Measurements from ENCODE around the gene PTGIR.
A peak's percentile ranks its signal among the peaks of the same experiment; 100 is the strongest.

PTGIR gene

DNA sequence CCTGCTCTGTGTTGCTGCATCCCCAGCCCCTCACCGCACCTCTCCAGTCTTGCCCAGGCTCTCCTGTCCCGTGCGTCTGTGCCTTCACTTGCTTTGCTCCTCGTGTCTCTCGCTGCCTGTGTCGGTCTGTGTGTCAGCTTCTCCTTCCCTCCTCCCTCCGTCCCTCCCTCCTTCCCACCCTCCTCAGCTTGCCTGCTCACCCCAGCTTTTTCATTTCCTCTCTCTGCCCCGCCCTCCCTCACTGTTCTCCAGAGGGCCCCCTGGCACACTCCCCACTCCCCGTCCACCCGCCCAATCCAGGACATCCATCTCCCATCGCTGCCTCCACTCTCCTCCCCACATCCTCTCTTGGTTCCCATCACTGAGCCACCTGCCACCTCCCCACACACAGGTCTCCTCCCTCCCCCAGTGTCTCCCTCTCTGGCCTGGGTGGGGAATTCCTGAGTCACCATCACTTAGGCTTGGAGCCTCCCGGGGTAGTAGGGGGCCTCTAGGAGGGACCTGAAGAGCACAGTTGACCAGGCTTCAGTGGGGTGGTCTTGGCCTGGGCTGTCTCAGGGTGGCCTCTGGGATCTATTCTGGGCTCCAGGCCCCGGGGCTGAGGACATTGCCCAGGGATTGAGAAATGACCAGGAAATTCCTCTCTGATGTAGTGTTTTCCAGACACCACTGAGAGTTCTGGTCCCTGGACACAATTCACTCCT, at the start of gene PTGIR:
Gene PTGIR (minus strand): TSS at position 132 of the 704 bp plus-strand sequence. CDS start 864 bp downstream, outside the sequence.
- no peak for DNase-seq (ENCODE audit: low spot score)

DNA sequence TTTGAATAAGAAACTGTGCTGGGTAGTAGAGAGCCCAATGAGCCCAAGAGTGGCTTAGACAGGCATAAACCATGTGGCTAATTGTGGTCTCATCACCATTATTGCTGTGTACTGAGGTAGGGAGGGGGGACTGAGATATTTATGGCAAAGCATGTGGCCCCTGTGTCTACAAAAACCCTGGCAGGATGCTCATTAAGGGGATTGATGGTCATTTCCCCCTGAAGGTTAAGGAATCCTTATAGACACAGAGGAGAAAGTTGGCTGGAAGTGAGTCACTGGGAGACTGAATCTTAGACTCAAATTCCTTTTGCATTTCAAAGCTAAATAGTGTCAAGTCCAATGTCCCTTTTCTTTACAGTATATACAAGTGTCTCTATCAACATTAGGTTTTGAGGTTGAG, 45.9 kb upstream of the PTGIR start:
- DNase-seq (ENCODE audit: low spot score): no peak

DNA sequence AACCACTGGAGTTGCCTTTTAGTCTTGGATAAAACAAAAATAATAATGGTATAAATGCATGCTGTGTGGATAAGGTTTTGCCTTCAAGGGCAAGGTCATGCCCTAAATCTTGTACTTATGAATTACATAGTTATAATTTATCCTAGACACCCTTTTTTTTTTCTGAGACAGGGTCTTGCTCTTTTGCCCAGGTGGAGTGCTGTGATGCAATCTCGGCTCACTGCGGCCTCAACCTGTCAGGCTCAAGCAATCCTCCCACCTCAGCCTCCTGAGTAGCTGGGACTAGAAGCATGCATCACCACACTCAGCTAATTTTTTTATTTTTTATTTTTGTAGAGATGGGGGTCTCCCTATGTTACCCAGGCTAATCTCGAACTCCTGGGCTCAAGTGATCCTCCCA, 43.8 kb upstream of the PTGIR start:
- no peak for DNase-seq (ENCODE audit: low spot score)

DNA sequence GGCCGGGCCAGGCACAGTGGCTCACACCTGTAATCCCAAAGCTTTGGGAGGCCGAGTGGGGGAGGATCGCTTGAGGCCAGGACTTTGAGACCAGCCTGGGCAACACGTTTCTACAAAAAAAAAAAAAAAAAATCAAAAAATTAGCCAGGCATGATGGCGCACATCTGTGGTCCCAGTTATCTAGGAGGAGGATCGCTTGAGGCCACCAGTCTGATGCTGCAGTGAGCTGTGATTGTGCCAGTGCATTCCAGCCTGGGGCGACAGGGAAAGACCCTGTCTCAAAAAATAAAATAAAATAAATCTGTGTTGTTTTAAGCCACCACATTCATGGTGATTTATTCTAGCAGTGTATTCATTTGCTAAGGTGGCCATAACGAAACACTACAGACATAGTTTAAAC, 40.2 kb upstream of the PTGIR start:
- DNase-seq (ENCODE audit: low spot score): no peak

GRCh38 chr19:46661735-46662592, 37.1 kb upstream of the PTGIR start:
- DNase-seq (ENCODE audit: low spot score): peak; percentile 82

DNA sequence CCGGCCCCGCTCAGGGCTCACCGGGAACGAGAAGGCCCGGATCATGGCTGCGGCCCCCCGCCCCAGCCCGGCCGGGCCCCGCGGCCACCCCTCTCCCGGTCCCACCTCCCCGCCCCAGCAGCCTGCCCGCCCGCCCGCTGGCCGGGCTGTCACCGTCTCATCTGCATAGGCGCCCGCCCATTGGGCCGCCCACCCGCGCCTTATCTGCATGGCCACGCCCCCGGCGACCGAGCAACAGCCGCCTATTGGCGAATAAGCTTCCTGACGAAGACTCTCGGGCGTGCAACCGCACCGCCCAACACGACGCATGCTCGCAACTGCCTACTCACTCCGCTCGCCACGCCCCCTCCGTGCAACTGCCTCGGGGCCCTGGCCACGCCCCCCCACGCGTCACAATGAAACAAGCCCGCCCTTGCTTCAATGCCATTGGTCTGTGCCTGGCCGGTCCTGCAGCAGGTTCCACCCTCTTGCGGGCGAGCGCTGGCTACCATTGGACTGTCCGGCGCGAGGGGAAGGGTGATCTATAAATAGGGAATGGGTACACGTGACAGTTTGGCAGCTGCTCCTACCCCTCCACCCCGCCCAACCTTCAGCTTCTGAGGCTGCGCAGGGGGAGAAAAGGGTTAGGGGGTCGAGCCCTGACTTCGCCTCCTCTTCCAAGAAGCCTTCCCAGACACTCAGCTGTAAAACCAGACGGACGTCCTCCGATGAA, 36.3 kb upstream of the PTGIR start, which contains the start of gene DACT3:
Gene DACT3 (minus strand): TSS at position 163 of the 712 bp plus-strand sequence. CDS start 118 bp downstream, at position 45.
- peak; percentile 100 for DNase-seq (ENCODE audit: low spot score)

DNA sequence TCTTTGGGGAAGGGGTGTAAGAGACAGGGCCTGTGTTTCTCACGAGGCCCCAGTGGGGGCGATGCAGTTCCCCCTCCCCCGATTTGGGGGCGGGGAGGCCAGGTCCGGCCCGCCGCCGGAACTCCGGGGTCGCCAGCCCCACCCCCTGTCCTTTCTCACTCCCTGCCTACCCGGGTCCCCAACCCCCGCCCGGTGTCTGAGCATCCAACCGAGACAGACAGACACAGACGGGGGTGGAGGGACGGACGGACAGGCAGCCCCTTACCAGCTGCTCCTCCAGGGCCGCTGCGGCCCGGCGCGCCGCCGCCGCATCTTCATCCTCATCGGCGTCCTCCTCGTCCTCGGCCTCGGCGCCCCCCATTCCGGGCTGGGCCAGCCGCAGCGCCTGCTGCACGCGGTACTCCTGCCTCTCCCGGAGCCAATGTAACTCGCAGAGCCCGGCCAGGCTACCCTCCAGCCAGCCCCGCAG, 35.7 kb upstream of the PTGIR start:
- no peak for DNase-seq (ENCODE audit: low spot score)

DNA sequence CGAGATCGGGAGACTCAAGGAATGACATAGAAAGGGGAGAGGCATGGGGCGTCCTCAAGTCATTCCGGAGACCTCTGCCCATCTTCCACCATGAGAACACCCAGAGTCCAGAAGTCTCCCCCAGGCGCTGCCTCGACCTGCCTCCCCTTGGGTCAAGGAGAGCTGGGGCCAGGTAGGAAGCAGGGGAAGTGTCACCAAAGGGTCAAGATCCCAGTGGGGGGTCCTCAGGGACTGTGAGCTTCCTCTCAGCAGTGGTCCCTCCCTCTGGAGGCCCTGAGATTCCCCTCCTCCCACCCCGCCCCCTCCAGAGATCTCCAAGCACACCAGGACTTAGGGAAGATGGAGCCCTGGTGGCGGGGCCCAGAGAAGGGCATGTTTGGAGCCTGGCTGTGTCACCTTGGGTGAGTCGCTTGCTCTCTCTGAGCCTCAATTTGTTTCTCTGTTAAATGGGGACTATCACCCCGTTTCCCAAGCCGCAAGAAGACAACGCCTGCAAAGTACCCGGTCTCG, 35.2 kb upstream of the PTGIR start:
- no peak for DNase-seq (ENCODE audit: low spot score)

DNA sequence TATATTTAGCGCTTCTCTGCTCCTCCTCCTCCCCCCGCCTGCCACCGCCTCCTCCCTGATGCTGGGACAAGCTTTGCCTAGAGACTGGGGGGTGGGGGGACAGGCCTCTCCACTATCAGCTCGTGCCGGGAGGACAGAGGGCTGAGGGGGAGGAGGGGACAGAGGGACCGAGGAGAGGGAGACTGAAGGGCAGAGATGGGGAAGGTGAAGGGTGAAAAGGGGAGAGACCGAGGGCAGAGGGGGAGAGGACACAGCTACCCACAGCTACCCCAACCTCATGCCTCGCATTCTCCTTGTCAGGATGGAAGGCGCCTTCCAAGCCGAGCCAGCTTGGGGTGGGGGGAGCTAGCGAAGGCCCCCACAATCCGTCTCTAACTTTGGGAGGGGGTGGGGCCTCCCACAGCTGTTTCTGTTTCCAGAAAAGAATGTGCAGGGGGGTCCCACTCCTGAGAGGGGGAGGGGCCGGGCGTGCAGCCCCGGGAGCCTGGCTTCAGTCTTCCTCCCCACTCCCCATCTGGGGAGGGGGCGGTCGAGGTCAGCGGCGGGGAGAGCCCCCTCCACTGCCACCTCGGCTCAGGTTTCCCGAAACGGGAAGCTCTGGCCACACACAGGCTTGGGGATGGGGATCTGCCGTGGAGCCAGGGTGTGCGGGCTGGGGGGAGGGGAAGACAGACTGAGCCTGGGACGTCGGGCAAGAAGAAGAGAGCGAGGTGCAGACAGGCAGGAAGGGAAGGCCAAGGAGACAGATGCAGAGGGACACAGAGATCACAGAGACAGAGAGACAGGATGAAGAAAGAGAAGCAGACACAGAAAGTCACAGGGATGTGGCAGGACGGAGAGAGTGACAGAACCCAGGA, 34.5 kb upstream of the PTGIR start:
- no peak for DNase-seq (ENCODE audit: low spot score)

DNA sequence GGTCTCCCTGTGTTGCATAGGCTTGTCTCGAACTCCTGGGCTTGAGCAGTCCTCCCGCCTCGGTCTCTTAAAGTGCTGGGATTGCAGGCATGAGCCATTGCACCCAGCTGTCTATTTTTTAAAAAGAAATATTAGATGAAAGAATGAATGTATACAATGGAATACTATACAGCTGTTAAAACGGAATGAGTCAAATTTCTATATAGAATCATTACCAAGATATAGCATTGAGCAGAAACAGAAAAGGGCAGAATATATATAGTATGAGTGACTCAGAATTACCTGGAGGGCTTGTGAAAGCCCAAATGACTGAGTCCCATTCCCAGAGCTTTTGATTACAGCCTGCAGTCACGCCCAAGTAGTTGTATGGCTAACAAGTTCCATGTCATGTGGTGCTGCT, 31.7 kb upstream of the PTGIR start:
- DNase-seq (ENCODE audit: low spot score): no peak

DNA sequence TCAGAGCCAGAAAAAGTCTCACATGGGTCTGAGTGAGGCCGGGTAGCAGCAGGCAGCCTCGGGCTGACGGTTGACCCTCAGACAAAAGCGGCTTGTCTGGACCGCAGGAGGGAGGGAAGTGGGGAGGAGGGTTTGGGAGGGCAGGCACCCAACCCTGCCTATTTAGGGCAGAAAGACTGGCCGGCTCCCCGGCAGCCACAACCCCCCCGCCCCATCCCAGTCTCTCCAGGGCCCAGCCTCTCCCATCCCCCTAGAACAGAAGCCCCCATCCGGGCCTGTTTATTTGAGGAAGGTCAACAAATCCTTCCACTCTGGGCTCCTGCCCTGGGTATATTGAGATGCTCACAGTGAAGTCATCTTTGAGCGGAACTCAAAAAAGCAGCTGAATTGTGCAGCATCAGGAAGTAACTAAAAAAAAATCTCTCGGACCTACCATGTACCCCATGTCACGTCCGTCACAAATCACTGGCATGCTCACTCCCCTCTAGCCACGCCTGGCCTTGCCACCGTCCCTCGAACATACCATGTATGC, 29.8 kb upstream of the PTGIR start:
- DNase-seq (ENCODE audit: low spot score): no peak

DNA sequence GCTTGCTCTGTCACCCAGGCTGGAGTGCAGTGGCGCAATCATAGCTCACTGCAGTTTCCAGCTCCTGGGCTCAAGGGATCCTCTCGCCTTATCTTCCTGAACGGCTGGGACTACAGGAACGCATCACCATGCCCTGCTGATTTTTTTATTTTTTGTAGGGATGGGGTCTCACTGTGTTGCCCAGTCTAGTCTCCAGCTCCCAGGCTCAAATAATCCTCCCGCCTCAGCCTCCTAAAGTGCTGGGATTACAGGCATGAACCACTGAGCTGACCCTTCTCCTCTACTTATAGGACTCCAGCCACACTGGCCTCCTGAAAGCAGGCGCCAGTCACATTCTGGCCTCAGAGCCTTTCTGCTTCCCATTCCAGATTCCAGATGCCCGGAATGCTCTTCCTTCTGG, 25.6 kb upstream of the PTGIR start:
- DNase-seq (ENCODE audit: low spot score): no peak

DNA sequence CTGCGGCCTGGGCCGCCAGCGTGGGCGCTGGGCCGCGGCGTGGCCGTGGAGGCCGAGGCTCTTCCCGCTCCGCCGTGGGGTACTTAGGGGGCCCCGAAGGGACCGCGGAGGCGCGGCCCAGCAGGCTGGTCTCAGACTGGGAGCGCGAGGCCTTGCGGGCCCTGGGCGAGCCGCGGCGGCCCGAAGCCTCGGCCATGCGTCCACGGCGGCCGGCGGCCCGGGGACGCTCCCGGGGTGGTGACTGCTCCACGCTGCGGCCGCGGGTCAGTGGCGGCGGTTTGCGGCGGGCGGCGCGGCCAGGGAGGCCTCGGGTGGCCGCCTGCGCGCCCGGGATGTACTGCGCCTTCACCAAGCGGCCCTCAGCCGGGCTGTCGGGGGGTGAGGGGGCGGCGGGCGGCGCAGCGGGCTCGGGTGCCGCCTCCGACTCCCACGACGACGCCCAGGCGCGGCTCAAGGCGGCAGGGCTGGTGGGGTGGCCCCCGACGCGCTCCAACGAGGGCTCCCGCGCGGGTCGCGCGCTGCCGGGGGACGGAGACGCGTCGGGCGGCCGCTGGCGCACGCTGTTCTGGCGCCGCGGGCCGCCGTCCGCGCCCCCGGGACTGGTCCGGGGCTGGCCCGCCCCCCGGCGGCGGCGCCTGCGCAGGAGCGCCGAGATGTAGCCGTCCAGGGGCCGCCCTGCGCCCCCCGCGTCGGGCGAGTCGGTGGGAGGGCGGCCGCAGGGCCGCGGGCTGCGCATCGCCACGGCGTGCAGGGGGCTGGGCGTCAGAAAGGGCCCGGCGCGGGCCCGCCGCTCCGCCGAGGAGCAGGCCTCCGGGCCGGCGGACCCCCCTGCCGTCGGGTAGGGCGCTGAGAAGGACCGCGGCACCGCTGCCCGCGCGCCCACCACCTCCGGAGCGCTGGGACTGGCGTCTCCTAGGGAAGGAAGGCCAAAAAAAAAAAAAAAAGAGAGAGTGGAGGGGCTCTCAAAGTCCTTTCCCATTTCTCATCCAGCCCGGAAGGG, 24.4 kb upstream of the PTGIR start:
- no peak for DNase-seq (ENCODE audit: low spot score)

DNA sequence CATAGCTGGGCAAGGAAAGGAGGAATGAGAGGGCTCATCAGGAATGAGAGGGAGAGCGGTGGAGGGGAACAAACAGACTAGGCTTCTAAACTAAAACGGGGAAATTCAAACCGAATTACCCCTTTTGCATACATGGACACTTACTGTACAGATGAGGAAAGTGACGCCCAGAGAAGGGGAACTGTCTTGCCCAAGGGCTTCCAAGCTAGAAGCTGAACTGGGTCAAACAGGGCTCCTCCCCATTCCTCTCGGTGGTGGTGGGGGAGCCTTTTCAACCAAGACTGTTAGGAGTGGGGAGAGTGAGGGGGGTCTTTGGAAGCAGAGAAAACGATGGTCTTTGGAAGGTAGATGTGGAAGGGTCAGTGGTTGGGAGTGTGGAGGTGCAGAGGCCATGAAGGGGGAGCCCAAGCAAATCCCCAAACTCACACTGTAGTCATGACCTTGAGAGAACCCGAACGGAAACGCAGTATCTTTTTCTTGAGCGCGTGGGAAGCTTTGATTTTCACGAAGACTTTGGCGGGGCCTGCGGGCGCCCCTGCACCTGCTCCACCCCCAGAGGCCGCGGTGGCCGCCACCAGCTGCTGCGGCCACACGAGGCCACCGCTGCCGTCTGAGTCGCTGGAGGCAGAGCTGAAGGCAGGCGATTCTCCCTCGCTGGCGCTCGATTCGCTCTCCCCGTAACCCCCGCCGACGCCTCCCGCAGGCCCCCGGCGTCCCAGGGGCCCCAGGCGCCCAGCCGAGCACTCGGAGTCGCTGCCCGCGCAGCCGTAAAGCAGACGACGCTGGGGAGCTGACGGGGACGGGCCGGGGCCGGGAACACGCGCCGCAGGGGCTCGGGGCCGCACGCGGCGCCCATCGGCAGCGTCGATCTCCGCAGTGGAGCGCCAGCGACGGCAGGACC, 23.4 kb upstream of the PTGIR start:
- no peak for DNase-seq (ENCODE audit: low spot score)

GRCh38 chr19:46646402-46646801, 21.5 kb upstream of the PTGIR start:
- no peak for DNase-seq (ENCODE audit: low spot score)

- no peak for DNase-seq (ENCODE audit: low spot score)
These were observed 19.8 kb upstream of the PTGIR start for GRCh38 chr19:46644720-46645119.

- no peak for DNase-seq (ENCODE audit: low spot score)
These were observed 15.8 kb upstream of the PTGIR start for GRCh38 chr19:46640656-46641055.

GRCh38 chr19:46639358-46640182, 14.7 kb upstream of the PTGIR start:
- no peak for DNase-seq (ENCODE audit: low spot score)
